SIG-M5 treated with dmso at 0.1 percent for 504 hours (cell line): ENCODE results near the gene ABL1.
A peak's percentile ranks its signal among the peaks of the same experiment; 100 is the strongest.

ENCODE experiments used
- DNase-seq: peaks from one replicate; lab custom pipeline; 2025; ENCODE audit not compliant: unreplicated experiment; lab: John Stamatoyannopoulos, UW

The ABL1 gene

DNA sequence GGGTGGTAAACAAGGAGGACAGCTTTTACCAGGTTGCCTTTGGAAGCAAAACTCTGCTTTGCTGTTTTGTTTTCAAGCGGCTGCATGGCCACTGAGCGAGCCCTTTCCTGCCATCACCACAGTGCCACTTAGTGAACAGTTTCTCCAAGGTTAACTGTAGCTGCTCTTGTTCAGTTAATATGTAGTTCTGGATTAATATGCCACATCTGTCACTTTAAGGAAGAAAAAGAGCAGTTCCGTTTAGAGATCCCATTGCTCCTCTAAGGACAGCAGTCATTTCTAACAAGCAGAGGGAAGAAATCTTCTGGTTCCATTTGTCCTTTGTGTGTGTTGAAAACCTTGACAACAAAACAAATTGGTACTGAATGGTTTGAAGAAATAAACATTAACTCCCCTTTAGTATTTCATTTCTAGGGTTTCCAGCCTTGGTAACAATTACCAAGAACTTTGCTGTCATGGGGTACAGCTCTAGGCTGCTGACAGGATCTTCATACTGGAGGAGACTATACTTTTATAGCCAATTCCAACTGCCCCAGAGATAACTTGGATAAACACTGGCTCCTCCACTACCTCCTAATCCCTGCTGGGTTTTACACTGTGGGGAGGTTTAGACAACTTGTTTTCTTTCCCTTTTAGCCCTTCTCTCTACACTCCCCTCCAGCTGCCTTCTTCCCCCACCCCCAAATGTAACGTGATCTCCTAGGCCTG lies 10.3 kb upstream of the ABL1 start:
- DNase-seq, result no peak

DNA sequence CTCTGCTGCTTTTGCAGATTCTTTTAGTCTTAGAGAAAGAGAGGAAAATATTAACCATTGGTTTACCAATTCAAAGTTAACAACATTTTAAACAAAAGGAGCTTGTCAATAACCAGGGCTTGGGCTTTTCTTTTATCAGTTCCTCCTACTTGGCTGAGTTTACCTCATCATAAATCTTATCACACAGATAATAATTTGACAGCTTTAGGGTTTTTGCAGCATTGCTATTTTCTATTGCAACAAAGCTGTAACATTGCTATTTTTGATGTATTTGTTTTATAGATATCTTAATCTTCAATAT lies 9.8 kb upstream of the ABL1 start:
- no peak for DNase-seq

DNA sequence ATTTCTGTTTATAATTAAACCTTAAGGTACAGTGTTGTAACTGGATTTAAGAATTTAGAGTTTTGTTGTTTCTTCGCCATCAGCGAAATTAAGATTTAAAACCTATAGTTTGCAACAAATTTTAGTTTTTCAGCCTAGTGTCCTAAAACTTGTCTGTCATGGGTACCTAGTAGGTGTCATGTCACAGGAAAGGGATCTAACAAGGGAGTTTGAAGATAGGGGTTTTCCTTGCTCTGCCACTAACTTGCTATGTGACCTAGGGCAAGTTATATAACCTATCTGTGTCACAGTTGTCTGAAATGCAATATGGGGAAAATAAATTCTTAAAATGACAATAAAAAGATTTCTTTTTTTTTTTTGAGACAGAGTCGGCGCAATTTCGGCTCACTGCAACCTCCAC lies 9.2 kb upstream of the ABL1 start:
- DNase-seq, result no peak

DNA sequence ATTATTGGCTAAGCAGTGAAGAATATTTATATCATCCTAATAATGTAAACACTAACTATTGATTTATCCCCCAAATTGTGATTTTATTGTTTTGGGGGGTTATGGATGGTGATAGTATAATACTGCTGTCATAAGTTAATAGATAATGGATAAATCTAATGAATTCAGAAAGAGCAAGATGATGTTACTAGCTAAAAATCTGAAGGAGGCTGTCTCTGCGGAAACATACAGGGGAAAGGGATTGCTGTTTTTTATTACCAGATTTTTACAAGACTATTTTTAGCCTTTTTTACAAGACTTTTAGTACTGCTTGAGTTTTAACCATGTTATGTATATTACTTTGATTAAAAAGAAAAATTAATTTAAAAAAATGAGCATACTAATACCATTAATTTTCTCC lies 5.3 kb upstream of the ABL1 start:
- DNase-seq, result no peak

DNA sequence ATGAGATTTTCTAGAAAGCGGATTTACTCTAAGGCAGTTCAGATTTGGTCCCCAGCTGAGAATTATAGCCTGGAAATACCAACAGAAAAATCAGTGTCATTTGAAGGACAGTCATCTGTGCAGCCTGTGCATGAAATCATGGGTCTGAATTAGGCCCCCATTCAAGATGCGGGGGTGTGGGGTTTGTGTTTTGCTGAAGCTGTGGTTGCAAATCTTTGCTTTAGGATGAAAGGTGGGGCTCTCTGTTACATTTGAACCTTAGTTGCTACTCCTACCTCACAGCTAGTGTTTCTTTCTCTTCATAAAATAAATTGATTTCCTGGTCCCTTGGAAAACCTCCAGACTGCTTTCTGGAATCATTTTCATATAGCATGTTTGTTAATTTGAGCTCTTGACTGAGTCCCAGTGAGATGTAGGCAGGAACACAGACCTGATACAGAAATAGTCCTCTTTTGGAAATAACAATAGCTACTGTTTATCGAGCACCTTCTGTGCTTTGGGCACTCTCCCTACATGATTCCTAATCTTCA lies 4.8 kb upstream of the ABL1 start:
- DNase-seq, result no peak

DNA sequence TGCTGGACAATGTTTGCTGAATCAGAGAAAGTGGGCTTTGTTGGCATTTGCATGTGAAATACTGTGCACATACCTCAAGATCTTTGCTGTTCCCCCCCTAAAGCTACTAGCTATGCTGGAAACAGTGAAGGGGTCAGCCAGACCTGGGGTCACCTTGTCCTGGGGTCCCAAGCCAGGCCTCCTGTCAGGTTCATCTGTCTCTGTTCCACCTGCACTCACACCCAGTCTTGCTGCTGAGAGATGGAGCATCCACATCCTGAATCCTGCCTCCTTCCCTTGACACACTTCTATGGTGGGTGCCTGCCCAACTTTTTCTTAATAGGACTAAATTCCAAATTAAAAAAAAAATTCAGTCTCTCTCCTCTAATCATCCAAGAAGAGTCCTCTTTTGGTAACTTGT lies 4.0 kb upstream of the ABL1 start:
- no peak for DNase-seq

DNA sequence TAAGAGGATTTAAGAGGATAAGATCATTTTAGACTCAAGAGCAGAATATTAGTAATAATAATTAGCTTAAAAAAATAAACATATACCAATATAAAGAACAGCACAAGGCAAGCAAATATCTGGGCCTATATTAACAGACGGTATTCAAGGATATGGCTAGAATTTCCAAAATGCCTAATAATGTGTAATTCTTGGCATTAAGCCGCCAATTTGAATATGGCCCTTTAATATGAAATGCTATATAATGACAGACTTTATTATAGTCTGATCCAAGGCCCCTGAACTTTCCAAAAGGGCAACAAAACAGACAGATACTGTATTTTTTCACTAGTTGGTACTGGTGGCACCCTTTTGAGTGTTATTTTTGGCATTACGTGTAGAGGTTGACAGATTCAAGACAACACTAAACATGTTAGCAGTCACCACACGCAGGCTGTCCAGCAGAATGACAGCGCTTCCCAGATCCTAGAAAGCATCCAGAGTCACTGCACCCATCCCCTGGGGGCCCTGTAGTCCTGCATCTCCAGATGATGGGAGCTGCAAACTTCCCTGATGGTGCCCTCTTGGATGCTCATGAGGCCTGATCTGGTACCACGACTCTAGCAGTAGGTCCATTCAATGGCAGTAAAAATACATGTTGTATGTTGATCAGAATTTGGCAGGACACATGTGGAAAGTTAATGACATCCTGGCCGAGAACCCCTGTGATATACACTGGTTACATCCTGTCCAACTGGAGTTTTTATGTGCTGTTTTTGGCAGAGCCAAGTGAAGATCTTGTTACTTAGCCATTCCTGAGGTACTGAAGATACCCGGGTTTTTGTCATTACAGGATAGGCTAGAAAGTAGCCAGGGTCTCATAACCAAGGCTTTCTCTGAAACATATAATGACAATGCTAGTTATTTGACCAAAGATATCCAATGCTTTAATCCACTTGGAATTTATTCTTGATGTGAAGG lies 1.7 kb upstream of the ABL1 start:
- no peak for DNase-seq

DNA sequence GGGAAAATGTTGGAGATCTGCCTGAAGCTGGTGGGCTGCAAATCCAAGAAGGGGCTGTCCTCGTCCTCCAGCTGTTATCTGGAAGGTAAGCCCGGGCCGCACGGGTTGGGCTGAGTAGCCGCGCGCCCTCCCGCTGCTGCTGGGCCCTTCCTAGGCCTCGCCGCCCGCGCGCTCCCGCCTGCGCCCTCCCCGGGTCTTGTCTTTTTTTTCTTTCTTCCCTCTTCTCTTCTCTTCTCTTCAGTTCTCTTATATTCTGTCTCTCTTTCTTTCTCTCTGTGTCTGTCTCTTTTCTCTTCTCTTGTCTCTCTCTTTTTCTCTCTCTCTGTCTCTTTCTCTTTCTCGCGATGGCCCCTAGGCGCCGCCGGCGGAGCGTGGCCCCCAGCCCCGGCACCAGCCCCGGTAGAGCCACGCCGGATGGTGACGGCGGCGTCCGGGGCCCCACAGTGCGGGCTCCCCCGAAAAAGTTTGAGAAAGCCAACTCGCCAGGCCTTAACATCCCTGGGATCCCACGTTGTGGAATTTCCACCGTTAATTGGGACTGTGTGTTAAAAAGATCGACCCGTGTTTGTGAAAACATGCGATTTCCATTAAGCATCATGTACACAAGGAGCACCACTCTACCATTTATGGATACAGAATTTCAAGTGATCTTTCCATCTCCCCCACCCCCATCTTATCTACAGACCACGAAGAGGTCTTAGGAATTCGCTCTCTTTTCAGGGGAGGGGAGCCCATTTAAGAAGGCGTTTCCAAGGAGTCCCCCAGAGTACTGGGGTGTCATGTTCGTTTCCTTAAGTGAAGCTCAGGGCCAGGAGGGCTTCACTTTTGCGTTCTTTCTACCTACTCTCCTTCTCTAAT lies 616 bp downstream of the ABL1 start:
- peak; percentile 24 for DNase-seq

DNA sequence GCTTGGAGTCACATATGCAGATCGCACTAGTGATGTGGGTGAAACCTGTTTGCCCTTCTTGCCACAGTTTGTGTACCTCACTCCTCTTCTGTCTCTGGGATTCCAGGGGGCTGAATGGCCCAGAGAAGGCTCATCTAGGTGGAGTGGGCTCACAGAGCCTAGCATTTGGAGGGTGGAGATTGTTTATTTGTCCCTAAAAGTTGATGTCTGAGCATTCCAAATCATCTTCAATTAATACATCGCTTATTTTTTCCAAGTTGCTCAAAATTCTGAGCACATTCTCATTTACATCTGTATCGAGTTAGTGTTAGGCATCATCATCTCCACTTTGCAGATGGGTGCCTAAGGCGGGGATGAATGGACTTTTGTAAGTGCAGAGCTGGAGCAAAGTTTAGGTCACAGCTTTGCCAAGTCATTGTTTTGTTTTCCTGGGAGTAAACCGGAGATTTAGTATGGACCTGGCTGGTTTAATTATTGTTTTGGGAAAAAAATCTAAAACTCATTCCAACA lies 2.0 kb downstream of the ABL1 start:
- no peak for DNase-seq

DNA sequence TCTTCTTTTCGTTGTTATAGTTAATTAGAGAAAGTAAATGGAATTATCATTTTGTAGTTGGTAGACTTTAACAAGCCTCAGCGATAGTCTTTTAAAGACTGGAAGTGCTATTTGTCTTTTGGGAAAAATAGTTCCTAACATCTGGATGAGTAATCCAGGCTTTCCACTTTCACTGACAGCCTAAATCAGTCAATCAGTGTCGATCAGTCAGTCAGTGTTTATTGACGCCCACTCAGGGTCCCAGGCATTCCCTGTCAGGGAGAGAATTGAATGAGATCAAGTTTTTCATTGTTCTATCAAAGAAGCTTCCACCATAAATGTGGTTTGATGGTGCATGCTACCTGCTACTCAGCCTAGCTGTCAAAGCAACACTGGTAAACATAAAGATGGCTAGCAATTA lies 2.6 kb downstream of the ABL1 start:
- no peak for DNase-seq

DNA sequence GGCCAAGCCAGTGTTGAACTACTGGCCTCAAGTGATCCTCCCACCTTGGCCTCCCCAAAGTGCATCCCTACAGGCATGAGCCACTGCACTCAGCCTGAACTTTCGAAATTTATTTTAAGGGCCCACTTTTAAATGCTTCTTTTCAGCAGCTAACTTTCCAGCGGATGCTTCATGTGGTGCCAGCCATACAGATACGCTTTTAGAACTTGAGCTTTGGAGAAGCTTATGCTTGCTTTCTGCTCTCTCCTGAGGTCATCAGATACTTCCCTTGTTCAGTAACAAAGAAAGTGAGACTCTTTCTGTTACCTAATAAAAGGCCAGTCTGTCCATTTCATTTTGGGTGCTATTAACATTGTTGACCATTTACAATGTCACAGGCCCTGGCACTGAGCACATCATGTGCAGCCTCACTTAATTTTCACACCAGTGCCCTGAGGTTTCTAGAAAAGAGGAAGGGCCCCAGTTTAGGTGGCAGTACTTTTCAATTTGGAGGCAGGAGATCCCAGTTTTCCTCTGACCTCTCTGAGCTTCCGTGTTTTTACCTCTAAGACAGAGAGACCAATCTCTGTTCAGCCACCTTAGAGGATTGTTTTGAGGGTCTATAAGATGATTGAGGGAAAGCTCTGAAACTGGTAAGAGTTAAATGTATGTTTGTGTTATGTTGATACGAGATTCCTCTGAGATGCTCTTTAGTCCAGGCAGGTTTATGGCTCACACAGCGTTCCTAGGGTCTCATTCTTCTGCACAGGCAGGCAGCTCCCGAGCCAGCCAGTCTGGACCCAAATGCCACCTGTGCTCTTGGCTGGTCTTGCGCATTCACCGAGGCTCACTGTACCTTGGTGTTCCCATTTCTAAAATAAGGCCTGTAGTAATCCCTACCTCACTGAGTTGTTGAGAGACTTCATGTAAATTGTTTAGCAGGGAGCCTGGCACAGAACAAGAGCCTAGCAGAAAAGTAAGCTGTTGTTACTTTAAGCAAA lies 4.4 kb downstream of the ABL1 start:
- no peak for DNase-seq

DNA sequence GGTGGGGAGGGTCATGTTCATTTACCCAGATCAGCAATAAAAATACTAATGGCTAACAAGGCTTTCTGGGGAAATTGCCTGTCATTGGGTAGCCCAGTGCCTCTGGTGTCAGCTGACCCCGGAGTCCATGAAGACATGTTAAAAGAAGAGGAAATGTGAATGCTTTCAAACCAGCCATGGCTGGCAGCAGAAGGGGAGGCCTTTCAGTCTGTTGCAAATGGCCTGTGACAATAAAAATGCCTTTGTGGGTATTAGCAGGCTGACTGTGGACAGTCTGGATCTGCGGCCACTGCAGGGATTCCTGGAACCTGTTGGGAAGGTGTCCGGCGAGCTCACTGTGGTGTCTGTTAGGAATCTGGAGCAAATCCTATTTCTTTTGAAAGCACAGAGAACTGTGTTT lies 7.5 kb downstream of the ABL1 start:
- no peak for DNase-seq

DNA sequence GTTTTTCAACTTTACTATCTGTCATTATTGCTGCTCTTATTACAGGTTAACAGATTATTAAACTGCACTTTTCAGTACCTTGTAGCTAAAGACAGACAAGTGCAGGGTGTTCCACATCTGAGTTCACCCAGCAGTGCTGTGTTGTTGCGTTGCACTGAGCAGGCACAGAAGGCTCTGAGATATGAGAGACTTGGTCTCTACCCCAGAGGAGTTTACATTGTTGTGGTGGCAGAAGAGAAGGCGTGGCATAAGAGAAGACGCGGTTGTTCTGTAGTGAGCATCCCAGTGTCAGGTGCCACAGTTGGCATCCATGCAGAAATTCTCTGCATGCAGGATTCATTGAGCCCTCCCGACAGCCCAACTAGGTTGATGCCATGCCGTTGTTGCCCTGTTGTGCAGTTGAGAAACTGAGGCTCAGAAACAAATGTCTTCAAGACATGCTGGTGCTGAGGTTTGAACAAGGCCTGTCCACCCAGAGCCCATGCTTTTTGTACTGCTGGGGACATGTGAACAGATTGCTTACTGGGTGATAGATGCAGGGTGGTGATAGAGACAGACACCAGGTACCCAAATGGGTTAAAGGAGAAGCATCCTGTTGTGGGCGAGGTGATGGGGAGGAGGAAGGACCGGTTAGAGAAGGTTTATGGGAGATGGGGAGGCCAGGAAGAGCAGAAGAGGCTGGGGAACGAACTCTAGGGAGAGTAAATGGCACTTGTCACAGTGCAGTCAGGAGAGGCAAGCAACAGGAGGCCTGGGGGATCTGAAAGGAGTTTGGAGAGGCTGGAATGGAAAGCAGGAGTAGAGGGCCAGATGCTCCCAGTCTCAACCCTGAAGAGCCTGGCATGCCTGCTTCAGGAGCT lies 8.2 kb downstream of the ABL1 start:
- no peak for DNase-seq

DNA sequence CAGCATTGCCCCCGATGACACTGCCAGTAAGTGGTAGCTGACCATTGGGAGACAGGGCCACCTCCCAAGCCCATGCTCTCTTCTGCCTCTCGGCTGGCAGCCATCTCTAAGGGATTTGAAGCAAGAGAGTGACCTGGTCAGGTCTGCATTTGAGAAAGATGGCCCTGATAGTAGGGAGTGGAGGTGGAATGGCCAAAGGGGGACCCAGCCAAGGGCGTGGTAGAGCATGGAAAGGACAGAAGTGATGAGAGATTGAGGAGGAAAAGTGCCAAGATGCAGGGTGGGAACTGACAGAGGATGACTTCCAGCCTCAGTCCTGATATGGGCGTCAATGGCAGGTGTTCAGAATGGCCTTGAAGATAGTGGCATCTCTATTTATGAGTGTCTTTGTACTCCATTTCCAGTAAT lies 9.0 kb downstream of the ABL1 start:
- DNase-seq, result no peak

DNA sequence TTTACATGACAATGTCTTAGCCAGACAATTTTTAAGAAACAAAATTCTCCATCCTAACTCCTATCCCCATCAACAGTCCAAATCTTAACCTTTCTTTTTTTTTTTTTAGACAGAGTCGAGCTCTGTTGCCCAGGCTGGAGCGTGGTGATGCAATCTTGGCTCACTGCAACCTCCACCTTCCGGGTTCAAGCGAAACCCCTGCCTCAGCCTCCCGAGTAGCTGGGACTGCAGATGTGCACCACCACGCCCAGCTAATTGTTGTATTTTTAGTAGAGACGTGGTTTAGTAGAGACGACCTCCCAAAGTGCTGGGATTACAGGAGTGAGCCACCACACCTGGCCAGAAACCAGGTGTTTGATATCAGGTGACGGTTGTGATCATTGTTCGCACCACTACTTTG lies 10.2 kb downstream of the ABL1 start:
- DNase-seq, result no peak

DNA sequence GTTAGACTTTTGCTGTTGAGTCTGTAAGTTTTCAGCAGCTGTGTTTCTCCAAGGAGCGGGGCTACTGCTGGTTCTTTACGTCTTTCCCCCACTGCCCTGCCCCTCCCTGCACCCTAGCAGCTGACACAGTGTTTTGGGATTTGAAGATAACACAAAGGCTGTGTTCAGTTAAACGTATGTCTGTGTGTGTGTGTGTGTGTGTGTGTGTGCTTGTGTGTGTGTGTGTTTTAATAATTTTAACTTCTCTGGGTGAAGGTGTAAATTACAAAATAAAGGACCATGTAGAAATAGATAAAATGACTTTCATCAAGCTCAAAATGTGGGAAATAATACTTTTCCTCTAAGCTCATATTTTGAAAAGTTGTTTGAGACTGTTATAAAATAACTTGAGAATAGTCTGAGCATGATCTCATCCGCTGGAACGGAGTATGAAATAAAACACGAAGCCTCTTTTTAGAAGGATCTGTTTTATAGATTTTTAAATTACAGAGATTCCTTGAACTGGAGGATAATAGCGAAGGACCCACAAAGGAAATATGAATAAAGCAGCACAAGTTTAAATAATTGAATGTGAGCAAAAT lies 10.9 kb downstream of the ABL1 start:
- DNase-seq, result no peak

DNA sequence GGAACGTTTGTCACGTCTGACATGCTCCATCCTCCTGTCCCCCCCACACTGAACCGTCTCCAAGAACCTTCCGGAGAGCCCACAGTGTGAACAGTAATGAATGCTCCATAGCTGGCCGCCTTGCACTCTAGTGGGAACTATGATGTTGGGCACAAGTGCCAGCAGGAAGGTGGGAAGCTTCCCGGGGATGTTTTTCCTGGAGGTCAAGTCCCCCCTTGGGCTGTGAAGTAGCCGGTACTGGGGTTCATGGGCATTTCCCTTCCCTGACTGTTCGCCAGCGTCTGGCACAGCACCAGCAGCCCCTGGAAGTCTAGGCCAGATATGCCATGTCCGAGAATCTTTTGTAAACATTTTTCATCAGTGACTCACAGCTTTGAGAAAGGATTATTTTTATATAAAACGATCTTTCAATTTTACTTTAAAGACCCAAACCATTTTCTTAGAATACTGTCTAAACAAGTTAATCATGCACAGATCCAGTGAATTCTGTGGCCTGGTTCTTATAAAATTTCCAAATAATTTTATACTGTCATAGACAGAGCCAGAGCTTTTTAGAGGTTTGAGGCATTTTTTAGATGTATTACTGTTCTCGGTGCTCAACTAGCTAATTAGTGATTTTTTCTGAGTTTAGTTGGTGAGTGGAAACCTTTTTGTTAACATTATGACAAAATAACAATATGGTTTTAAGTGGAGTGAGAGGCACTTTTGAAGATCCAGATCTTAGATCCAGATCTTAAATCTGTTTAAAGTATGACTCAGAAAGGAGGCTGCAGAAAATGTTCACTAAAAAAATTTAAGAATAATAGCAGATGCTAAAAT lies 11.6 kb downstream of the ABL1 start:
- DNase-seq, result no peak
